Measurements from ENCODE around the gene FUT2.

The FUT2 gene

DNA sequence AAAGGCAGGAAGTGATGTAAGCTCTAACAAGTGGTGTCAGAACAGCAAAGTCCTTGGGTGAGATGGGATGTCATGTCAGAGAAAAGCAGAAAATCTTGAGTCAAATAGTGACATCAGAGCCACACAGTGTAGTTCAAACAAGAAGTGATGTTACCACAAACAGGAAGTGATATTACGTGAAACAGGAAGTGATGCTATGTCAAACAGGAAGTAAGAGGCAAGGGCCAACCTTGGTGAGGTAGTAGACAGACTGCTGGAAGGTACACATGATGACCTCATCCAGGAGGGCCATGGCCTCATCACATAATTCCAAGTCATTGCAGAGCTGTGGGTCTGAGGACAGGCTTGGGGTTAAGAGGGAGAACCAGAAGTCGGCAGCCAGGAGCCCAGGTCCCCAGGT lies 30.8 kb downstream of the FUT2 start:
- no peak overlapping the region for H3K4me3 ChIP-seq (ENCODE audit: control insufficient read depth, low read depth, low read length)
- no peak for TF ChIP-seq CTCF (conservative IDR thresholded peaks at IDR 0.05; ENCODE audit: control insufficient read depth, insufficient read depth, low read depth, low read length)
- DNase-seq (ENCODE audit: low read depth), result no peak

- peak; percentile 48 for DNase-seq (ENCODE audit: low read depth)
- peak overlapping the region; percentile 24 for H3K4me3 ChIP-seq (ENCODE audit: control insufficient read depth, low read depth, low read length)
- TF ChIP-seq CTCF (conservative IDR thresholded peaks at IDR 0.05; ENCODE audit: control insufficient read depth, insufficient read depth, low read depth, low read length), result no peak
Observed at GRCh38 chr19:48728911-48729664, 33.3 kb downstream of the FUT2 start.

- no peak overlapping the region for H3K4me3 ChIP-seq (ENCODE audit: control insufficient read depth, low read depth, low read length)
- DNase-seq (ENCODE audit: low read depth), result no peak
- TF ChIP-seq CTCF (conservative IDR thresholded peaks at IDR 0.05; ENCODE audit: control insufficient read depth, insufficient read depth, low read depth, low read length), result no peak
Observed at GRCh38 chr19:48731452-48731851, 35.7 kb downstream of the FUT2 start.

DNA sequence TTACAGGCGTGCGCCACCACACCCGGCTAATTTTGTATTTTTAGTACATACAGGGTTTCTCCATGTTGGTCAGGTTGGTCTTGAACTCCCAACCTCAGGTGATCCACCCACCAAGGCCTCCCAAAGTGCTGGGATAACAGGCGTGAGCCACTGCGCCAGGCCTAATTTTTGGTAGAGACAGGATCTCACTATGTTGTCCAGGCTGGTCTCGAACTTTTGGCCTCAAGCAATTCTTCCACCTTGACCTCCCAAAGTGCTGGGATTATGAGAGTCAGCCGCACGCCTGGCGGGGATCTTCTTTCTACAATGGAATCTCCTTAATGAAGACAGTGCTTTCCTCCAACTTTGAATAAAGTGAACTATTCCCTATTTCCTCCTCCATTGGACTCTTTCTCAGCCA lies 38.9 kb downstream of the FUT2 start:
- DNase-seq (ENCODE audit: low read depth), result no peak
- no peak overlapping the region for H3K4me3 ChIP-seq (ENCODE audit: control insufficient read depth, low read depth, low read length)
- no peak for TF ChIP-seq CTCF (conservative IDR thresholded peaks at IDR 0.05; ENCODE audit: control insufficient read depth, insufficient read depth, low read depth, low read length)

DNA sequence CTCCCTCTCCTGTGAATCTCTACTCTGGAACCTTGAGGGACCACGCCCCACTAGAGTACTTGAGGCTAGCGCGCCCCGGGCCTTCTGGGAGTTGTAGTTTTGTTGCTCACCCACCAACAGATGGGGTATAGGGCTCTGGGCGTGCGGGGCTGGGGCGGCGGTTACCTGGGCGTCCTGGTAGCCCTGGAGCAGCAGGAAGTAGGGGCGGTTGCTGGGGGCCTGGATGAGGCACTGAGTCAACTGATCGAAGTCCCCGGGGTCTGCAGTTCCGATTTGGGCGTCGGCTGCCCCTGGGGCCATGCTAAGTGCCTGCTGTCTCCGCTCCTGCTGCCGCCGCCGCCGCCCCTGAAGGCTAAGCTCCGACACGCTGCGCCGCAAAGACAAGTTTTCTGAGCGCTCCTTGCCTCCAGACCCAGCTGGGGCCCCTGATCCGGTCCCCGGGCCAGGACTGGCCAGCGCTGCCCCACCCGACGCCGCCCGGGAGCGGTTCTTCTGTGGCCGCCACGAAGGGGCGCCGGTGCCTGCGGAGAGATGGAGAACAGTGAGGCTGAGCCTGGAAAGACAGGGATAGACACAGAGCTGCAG lies 39.4 kb downstream of the FUT2 start:
- no peak overlapping the region for H3K4me3 ChIP-seq (ENCODE audit: control insufficient read depth, low read depth, low read length)
- TF ChIP-seq CTCF (conservative IDR thresholded peaks at IDR 0.05; ENCODE audit: control insufficient read depth, insufficient read depth, low read depth, low read length), result no peak
- DNase-seq (ENCODE audit: low read depth), result no peak

GRCh38 chr19:48737360-48737998 lies 41.7 kb downstream of the FUT2 start:
- no peak for TF ChIP-seq CTCF (conservative IDR thresholded peaks at IDR 0.05; ENCODE audit: control insufficient read depth, insufficient read depth, low read depth, low read length)
- DNase-seq (ENCODE audit: low read depth), result no peak
- no peak overlapping the region for H3K4me3 ChIP-seq (ENCODE audit: control insufficient read depth, low read depth, low read length)
